Body of pancreas (tissue), 4 donors: ENCODE measurements around the gene SLC10A7.

ENCODE experiments used
- CTCF ChIP-seq, 7 experiments: fragments of 450-650 bp in 4 of 7; fragments of 200-600 bp in 3 of 7; sonication (generic) in 3 of 7; IDR thresholded peaks; one replicate each; pipeline ENCODE4 v1.5.1; 2016 to 2019; ENCODE audit warnings: antibody characterized with exemption in 7 of 7
- POLR2A ChIP-seq, 3 donors: fragments of 450-650 bp; IDR thresholded peaks; one replicate each; pipeline ENCODE4 v1.6.1; 2016; ENCODE audit warnings: antibody characterized with exemption in 3 of 3, mild to moderate bottlenecking in 2 of 3

GRCh38 chr4:146389561-146389960, 132.2 kb downstream of the SLC10A7 start:
- no peak for TF ChIP-seq CTCF (IDR thresholded peaks at IDR 0.05)
- no peak for TF ChIP-seq POLR2A (IDR thresholded peaks at IDR 0.05)
